ENCODE results near the gene NOP58.

GRCh38 chr2:202306034-202306433 is 40.5 kb downstream of the NOP58 start:
- no peak for TF ChIP-seq POLR2A (IDR thresholded peaks at IDR 0.05)
- no peak for TF ChIP-seq CTCF (IDR thresholded peaks at IDR 0.05)
